HG02840 (cell line): ENCODE results near the gene EFCAB13.
"Not testable (repeated sequence)": the region's sequence is repeated elsewhere in the genome, so short reads cannot be mapped to it uniquely, and the experiment has no call there.

Experiments
- ATAC-seq: cut with Tn5 transposase; IDR thresholded peaks from one replicate; pipeline ENCODE4 v1.9.1; 2021; ENCODE audit warnings: mild to moderate bottlenecking, moderate library complexity, moderate number of reproducible peaks; ENCODE audit not compliant: unreplicated experiment, low FRiP score

EFCAB13 gene

DNA sequence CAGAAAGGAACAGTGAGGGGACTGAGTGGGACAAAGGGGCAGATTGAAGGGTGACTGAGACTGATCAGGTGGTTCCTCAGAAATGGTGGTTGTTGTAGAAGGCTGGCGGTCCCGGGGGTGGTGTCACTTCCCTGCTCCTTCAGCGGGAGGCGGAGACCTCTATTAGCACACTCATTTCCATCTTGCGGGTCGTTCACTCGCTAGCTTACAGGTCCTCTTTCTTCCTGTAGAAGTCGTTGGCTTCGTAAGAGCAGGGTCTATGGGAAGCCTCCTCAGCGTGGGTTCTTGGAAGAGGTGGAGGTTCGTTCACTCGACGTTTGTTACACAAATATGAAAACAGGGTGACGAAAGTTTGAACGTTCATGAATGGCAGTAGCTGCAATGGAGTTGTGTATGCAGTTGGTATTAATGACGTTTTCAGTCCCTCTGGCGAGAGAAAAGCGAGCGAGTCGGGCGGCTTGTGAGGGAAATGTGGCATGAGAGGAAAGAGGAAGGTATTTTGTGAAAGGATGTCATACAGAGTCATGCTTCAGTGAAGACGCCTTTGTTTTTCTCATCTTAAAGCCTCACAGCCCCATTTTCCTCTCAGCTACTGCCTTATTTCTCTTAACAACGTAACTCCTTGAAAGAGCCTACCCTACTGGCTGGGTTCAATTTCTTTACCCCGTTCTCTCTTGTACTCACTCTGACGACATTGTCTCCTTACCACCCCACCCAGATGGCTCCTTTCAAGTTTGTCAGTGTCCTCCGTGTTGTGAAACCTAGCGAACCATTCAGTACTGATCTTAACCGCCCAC lies 667 bp downstream of the EFCAB13 start:
- ATAC-seq = peak; percentile 20

GRCh38 chr17:47325176-47325575 lies 1.4 kb downstream of the EFCAB13 start:
- no peak for ATAC-seq

DNA sequence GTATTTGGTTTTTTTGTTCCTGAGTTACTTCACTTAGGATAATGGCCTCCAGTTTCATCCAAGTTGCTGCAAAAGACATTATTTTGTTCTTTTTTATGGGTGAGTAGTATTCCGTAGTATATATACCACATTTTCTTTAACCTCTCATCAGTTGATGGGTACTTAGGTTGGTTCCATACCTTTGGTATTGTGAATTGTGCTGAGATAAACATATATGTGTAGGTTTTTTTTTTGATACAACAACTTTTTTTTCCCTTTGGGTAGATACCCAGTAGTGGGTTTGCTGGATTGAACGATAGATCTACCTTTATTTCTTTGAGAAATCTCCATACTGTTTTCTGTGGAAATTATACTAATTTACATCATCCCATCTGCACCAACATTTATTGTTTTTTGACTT lies 6.8 kb downstream of the EFCAB13 start:
- ATAC-seq = no peak

DNA sequence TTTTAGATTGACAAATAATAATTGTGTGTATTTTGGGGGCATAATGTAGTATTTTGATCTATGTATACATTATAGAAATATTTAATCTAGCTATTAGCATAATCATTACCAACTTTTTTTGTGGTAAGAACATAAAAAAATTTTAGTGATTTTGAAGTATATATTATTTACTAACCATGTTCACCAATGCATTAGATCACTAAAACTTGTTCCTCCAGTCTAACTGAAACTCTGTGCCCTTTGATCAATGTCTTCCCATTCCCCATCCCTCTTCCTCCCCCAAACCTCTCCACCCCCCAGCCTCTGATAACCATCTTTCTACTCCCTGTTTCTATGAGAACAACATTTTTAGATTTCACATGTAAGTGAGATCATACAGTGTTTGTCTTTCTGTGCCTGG lies 8.5 kb downstream of the EFCAB13 start:
- no peak for ATAC-seq

GRCh38 chr17:47335101-47335936 lies 11.6 kb downstream of the EFCAB13 start:
- no peak for ATAC-seq

GRCh38 chr17:47338026-47338425 lies 14.3 kb downstream of the EFCAB13 start:
- no peak for ATAC-seq

GRCh38 chr17:47352848-47353247 lies 29.1 kb downstream of the EFCAB13 start:
- no peak for ATAC-seq

GRCh38 chr17:47358652-47359051 lies 34.9 kb downstream of the EFCAB13 start:
- ATAC-seq = no peak

GRCh38 chr17:47363171-47363570 lies 39.4 kb downstream of the EFCAB13 start:
- no peak for ATAC-seq

DNA sequence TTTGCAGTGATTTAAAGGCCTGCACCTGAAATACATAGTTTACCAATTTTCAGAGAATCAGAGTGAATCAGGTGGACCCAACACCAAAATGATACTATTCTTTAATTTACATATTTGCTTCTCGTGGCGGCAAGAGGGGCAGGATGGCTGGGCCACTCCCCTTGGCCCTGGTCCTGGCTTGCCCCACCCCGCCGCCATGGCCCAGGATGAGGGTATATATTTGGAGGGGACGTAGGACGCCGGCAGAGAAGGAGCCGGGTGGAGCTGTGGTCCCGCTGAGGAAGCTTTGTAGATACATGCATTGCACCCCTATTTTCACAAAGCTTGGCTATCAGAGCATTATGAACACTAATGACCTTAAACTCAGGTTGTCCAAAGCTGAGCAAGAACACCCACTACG lies 43.5 kb downstream of the EFCAB13 start:
- no peak for ATAC-seq

GRCh38 chr17:47368262-47368661 lies 44.5 kb downstream of the EFCAB13 start:
- ATAC-seq = no peak

DNA sequence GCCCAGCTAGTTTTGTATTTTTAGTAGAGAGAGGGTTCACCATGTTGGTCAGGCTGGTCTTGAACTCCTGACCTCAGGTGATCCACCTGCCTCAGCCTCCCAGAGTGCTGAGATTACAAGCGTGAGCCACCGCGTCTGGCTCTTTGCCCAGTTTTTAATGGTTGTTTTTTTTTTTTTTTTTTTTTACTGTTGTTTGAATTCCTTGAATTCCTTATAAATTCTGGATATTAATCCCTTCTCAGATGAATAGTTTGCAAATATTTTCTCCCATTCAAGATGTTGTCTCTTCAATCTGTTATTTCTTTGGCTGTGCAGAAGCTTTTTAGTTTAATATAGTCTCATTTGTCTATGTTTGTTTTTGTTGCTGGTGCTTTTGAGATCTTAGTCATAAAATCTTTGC lies 47.1 kb downstream of the EFCAB13 start:
- not testable (repeated sequence) for ATAC-seq

- no peak for ATAC-seq
Measured at GRCh38 chr17:47373002-47373401, 49.2 kb downstream of the EFCAB13 start.

GRCh38 chr17:47376247-47376646 lies 52.5 kb downstream of the EFCAB13 start:
- ATAC-seq = no peak

- no peak for ATAC-seq
Measured at GRCh38 chr17:47388825-47389224, 65.1 kb downstream of the EFCAB13 start.

GRCh38 chr17:47397532-47398128 lies 73.9 kb downstream of the EFCAB13 start:
- not testable (repeated sequence) for ATAC-seq

GRCh38 chr17:47400333-47400732 lies 76.6 kb downstream of the EFCAB13 start:
- no peak for ATAC-seq

DNA sequence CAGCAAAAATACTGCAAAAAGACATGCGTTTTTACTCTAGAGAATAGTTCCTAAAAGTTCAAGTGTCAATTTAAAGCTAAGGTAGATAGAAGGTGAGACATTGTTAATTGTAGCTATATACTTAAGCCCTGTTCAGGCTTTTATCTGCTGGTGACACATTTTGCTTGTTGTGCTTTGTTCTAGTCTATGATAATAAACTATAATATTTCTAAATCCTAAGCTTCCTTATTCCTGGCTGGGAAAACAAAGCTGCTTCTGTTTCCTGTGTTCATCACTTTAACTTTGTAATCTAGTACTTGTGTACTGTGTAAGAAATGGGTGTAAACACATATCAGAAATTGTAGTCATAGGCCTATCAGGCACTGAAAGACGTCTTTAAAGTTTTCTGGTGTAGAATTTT lies 77.3 kb downstream of the EFCAB13 start:
- ATAC-seq = no peak

DNA sequence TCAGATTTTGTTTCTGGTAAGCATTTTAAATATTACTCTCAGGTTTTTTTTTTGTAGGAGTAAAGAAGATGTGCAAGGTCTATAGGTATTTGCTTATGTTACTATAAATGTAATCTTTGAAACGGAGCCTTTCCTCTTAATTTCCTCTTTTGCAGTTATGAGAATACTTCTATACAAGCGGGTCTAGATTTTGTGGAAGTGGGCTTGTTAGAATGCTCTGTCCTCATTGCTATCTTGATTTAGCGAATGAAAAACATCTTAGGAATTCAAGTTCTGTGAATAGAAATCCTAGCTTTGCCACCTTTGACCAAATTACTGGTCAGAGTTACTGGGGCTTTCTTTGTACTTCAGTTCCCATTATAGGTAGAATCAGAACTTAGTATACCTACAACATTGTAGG lies 80.3 kb downstream of the EFCAB13 start:
- ATAC-seq = no peak

- ATAC-seq = no peak
Measured at GRCh38 chr17:47404875-47405274, 81.1 kb downstream of the EFCAB13 start.

DNA sequence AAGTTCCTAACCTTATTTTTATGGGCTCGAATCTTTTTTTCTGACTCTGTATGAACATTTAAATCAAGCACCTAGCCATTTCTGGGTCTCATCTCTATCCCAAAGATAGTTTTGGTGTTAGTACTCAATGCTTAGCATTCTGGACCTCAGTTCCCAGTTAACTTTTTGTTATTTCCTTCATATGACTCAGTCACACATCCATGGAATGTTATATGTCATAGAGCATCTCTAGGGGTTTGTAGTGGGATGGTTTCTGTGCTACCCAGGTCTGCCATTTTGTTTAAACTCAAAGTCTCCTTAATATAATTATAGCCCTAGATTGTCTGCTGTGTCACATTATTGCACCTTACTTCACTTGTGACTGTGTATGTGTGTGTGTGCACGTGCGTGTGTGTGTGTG lies 90.1 kb downstream of the EFCAB13 start:
- no peak for ATAC-seq
